ENCODE measurements around the gene B3GNT9. TPM values are rescaled to one million over a fixed set of nuclear protein-coding genes. Genes with fewer than 3 reads are reported as not detected.

The B3GNT9 gene
- polyA plus RNA-seq, 1 donor from 2014 or later: not detected

DNA sequence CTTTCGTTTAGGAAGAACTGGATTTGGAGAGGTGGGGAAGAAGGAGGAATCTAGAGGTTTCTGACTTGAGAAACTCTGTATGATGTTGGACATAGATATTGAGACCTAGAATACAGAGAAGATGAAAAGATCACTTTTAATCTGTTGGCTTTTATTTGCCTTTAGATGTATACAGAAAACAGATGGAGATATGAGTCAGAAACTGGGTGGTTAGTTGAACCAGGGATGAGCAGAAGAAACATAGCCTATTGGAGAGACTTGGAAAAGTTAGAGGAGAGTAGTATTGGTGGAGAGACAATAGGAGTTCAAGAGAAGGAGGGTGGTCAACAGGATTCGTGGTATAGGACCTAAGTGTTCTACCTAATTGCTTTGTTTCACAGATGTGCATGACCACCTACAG, 36.0 kb downstream of the B3GNT9 start:
- H4K20me1 ChIP-seq (ENCODE audit: insufficient read depth): no peaks in the 10 kb centered on the region
- no peaks in the 10 kb centered on the region for H3K36me3 ChIP-seq (ENCODE audit: insufficient read depth, low read length)
- H3K79me2 ChIP-seq (replicated peaks; ENCODE audit: insufficient read depth, low read length): peaks cover 39% of the 10 kb centered on the region
- TF ChIP-seq POLR2AphosphoS5 (IDR thresholded peaks at IDR 0.05) (no peak), MXI1 (conservative IDR thresholded peaks at IDR 0.05; ENCODE audit: poor library complexity, severe bottlenecking) (no peak), EZH2 (IDR thresholded peaks at IDR 0.05; ENCODE audit: borderline replicate concordance, insufficient read depth, low read length, poor library complexity, severe bottlenecking) (no peak), CTCF (IDR thresholded peaks at IDR 0.05; ENCODE audit: poor library complexity, severe bottlenecking) (no peak), EP300 (conservative IDR thresholded peaks at IDR 0.05; ENCODE audit: poor library complexity, severe bottlenecking) (no peak), RAD21 (conservative IDR thresholded peaks at IDR 0.05) (no peak), SMC3 (conservative IDR thresholded peaks at IDR 0.05; ENCODE audit: poor library complexity) (no peak), TAF1 (IDR thresholded peaks at IDR 0.05; ENCODE audit: low read depth) (no peak), REST (IDR thresholded peaks at IDR 0.05; ENCODE audit: borderline replicate concordance) (no peak)
- no peak overlapping the region for H3K4me2 ChIP-seq (ENCODE audit: low read length)
- H3K27me3 ChIP-seq (ENCODE audit: insufficient read depth, low read depth, low read length): no peaks in the 10 kb centered on the region
- H3F3A ChIP-seq (ENCODE audit: insufficient read depth, low read length, poor library complexity, severe bottlenecking): no peaks in the 10 kb centered on the region
- no peak overlapping the region for H3K27ac ChIP-seq (ENCODE audit: low read length)
- no peaks in the 10 kb centered on the region for H3K9me3 ChIP-seq (ENCODE audit: low read length)
- H2AFZ ChIP-seq (ENCODE audit: low read depth, low read length): no peak overlapping the region
- no peak overlapping the region for H3K4me3 ChIP-seq (ENCODE audit: low read length)
- no peaks in the 10 kb centered on the region for H3K9me2 ChIP-seq (ENCODE audit: insufficient read depth, low read length)
- H3K9ac ChIP-seq (ENCODE audit: low read length): no peak overlapping the region

DNA sequence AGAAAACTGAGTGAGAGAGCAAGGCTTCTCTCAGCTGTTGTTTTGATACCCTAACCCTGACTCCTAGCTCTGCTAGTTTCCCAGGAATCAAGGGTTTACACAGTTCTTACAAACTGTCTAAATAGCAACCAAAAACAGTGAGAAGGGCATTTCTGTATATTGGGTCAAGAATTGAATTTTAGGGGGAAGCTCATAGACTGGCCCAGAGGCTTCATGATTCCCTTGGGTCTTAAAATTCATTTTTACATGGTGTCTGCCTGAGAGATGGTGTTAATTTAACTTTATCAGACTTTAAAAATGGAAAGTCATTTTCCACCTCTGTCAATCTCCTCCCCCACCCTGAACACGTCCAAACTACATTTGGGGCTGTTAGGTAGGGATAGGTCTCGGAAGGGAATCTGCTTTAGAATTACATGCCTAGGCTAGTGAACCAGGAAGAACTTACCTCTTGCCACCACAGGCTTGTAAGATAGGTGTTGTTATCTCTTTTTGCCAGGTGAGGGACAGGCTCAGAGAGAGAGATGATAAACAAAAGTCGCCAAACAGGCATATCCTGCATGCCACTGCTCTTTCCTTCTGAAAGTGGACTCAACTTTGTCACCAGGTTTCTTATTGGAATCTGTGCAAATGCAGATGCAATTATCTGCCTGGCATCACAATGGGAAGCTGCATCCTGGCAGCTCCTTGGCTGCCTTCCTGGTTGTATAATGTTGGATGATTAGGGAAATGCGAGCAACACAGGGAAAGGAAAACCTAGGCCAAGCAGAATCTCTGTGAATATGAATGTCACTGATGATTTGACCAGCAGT, 38.0 kb downstream of the B3GNT9 start:
- no peak overlapping the region for H3K4me2 ChIP-seq (ENCODE audit: low read length)
- H3K79me2 ChIP-seq (replicated peaks; ENCODE audit: insufficient read depth, low read length): peaks cover 39% of the 10 kb centered on the region
- H3K4me3 ChIP-seq (ENCODE audit: low read length): no peak overlapping the region
- H3K9me3 ChIP-seq (ENCODE audit: low read length): no peaks in the 10 kb centered on the region
- no peaks in the 10 kb centered on the region for H4K20me1 ChIP-seq (ENCODE audit: insufficient read depth)
- H3K27me3 ChIP-seq (ENCODE audit: insufficient read depth, low read depth, low read length): no peaks in the 10 kb centered on the region
- no peak overlapping the region for H3K9ac ChIP-seq (ENCODE audit: low read length)
- no peaks in the 10 kb centered on the region for H3K36me3 ChIP-seq (ENCODE audit: insufficient read depth, low read length)
- TF ChIP-seq EZH2 (IDR thresholded peaks at IDR 0.05; ENCODE audit: borderline replicate concordance, insufficient read depth, low read length, poor library complexity, severe bottlenecking) (no peak), REST (IDR thresholded peaks at IDR 0.05; ENCODE audit: borderline replicate concordance) (no peak), TAF1 (IDR thresholded peaks at IDR 0.05; ENCODE audit: low read depth) (no peak), RAD21 (conservative IDR thresholded peaks at IDR 0.05) (no peak)
- H3K9me2 ChIP-seq (ENCODE audit: insufficient read depth, low read length): no peaks in the 10 kb centered on the region
- H3F3A ChIP-seq (ENCODE audit: insufficient read depth, low read length, poor library complexity, severe bottlenecking): no peaks in the 10 kb centered on the region
- no peak overlapping the region for H3K27ac ChIP-seq (ENCODE audit: low read length)
- no peak overlapping the region for H2AFZ ChIP-seq (ENCODE audit: low read depth, low read length)

Measured in neural cell (in vitro differentiated cells).